Vagina (tissue), 2 donors: ENCODE measurements around the gene WNT7B. TPM values are rescaled to one million over a fixed set of nuclear protein-coding genes. Genes with fewer than 3 reads are reported as not detected.
A peak's percentile ranks its signal among the peaks of the same experiment; 100 is the strongest.

ENCODE experiments used
- DNase-seq, 2 donors: peaks; one replicate each; pipeline ENCODE4 v3.0.0-alpha.2; 2017; ENCODE audit errors: extremely low spot score in 2 of 2
- H3K27ac ChIP-seq: fragments of 200-600 bp; sonication (generic); one replicate; pipeline ENCODE4 v1.5.1; 2019
- H3K27me3 ChIP-seq: fragments of 200-600 bp; sonication (generic); one replicate; pipeline ENCODE4 v1.5.1; 2019
- H3K36me3 ChIP-seq, 2 donors: fragments of 200-600 bp; sonication (generic); one replicate each; pipeline ENCODE4 v1.5.1; 2017 to 2019
- H3K4me1 ChIP-seq: fragments of 200-600 bp; sonication (generic); one replicate; pipeline ENCODE4 v1.5.1; 2019
- H3K4me3 ChIP-seq, 2 donors: fragments of 200-600 bp; sonication (generic); 1 replicate in 1 of 2; 2 replicates in 1 of 2; pipeline ENCODE4 v1.5.1; 2016 to 2019
- H3K9me3 ChIP-seq: fragments of 200-600 bp; sonication (generic); one replicate; pipeline ENCODE4 v1.5.1; 2019
- CTCF ChIP-seq, 3 experiments: fragments of 450-650 bp in 2 of 3; fragments of 200-600 bp in 1 of 3; sonication (generic) in 1 of 3; IDR thresholded peaks; one replicate each; pipeline ENCODE4 v1.5.1; 2017 to 2019; ENCODE audit warnings: antibody characterized with exemption in 3 of 3, mild to moderate bottlenecking in 2 of 3, moderate library complexity in 2 of 3
- POLR2A ChIP-seq, 2 donors: fragments of 450-650 bp; IDR thresholded peaks; one replicate each; pipeline ENCODE4 v1.6.1; 2017; ENCODE audit warnings: antibody characterized with exemption in 2 of 2, mild to moderate bottlenecking in 2 of 2, moderate library complexity in 2 of 2
- POLR2AphosphoS5 ChIP-seq, 2 donors: sonication (generic); formaldehyde crosslinking; IDR thresholded peaks; one replicate each; pipeline ENCODE4 v1.9.0; 2017; ENCODE audit warnings: antibody characterized with exemption in 2 of 2, mild to moderate bottlenecking in 2 of 2, low read depth in 1 of 2; ENCODE audit not compliant: insufficient read depth in 1 of 2
- intact Hi-C: fragments of 100-400 bp; cut with DNase I; formaldehyde crosslinking; loops from one replicate; pipeline ENCODE4 v1.15.1; 2023
- total RNA-seq: library from RNA; depleted of rRNA; stranded (reverse); fragments of >200 nt; gene quantifications from one replicate; pipeline ENCODE4 v1.2.3, GENCODE V29; 2016

Gene WNT7B
- total RNA-seq, 1 donor from 2014 or later, result 7.1 TPM

GRCh38 chr22:46017166-46017565 lies 40.2 kb upstream of the WNT7B start:
- Histone ChIP-seq H3K27ac (no peak overlapping the region), H3K36me3 (no peaks in the 10 kb centered on the region), H3K4me3 (no peak overlapping the region), H3K9me3 (no peaks in the 10 kb centered on the region), H3K27me3 (no peaks in the 10 kb centered on the region), H3K4me1 (peaks cover 36% of the 10 kb centered on the region)
- TF ChIP-seq CTCF (IDR thresholded peaks at IDR 0.05), result no peak
- TF ChIP-seq POLR2AphosphoS5 (IDR thresholded peaks at IDR 0.05; ENCODE audit: insufficient read depth in 1 of 2, low read depth in 1 of 2), result no peak
- intact Hi-C loops, result no loop called here
- DNase-seq, result no peak

- H3K4me1 ChIP-seq, result peaks cover 49% of the 10 kb centered on the region
- H3K27ac ChIP-seq, result peak overlapping the region; percentile 99
- intact Hi-C loops, result no loop called here
- peak overlapping the region; percentile 57 to 70 for H3K4me3 ChIP-seq
- no peaks in the 10 kb centered on the region for H3K36me3 ChIP-seq
- TF ChIP-seq POLR2A (IDR thresholded peaks at IDR 0.05) (peak in 1 of 2 donors; percentile 60), CTCF (IDR thresholded peaks at IDR 0.05) (peak; percentile 8 to 59 (median 40)), POLR2AphosphoS5 (IDR thresholded peaks at IDR 0.05; ENCODE audit: insufficient read depth in 1 of 2, low read depth in 1 of 2) (peak; percentile 75 to 95)
- no peaks in the 10 kb centered on the region for H3K27me3 ChIP-seq
- H3K9me3 ChIP-seq, result no peaks in the 10 kb centered on the region
- peak in 1 of 2 donors; percentile 97 for DNase-seq
Observed at GRCh38 chr22:46013460-46014416, 36.8 kb upstream of the WNT7B start.

GRCh38 chr22:46012881-46013281 lies 35.9 kb upstream of the WNT7B start:
- peak overlapping the region in 1 of 2 donors; percentile 70 for H3K4me3 ChIP-seq
- peak overlapping the region; percentile 99 for H3K27ac ChIP-seq
- intact Hi-C loops, result no loop called here

GRCh38 chr22:46012182-46012880 lies 35.4 kb upstream of the WNT7B start:
- H3K4me3 ChIP-seq, result no peak overlapping the region
- intact Hi-C loops, result no loop called here
- H3K36me3 ChIP-seq, result no peaks in the 10 kb centered on the region
- no peak for DNase-seq
- H3K27me3 ChIP-seq, result no peaks in the 10 kb centered on the region
- peaks cover 60% of the 10 kb centered on the region for H3K4me1 ChIP-seq
- TF ChIP-seq POLR2A (IDR thresholded peaks at IDR 0.05) (no peak), POLR2AphosphoS5 (IDR thresholded peaks at IDR 0.05; ENCODE audit: insufficient read depth in 1 of 2, low read depth in 1 of 2) (no peak), CTCF (IDR thresholded peaks at IDR 0.05) (no peak)
- H3K27ac ChIP-seq, result peak overlapping the region; percentile 99
- H3K9me3 ChIP-seq, result no peaks in the 10 kb centered on the region

More at GRCh38 chr22:46012881-46013281, 35.9 kb upstream of the WNT7B start:
- no peaks in the 10 kb centered on the region for H3K9me3 ChIP-seq
- TF ChIP-seq CTCF (IDR thresholded peaks at IDR 0.05) (no peak), POLR2A (IDR thresholded peaks at IDR 0.05) (no peak), POLR2AphosphoS5 (IDR thresholded peaks at IDR 0.05; ENCODE audit: insufficient read depth in 1 of 2, low read depth in 1 of 2) (no peak)
- no peaks in the 10 kb centered on the region for H3K27me3 ChIP-seq
- peaks cover 55% of the 10 kb centered on the region for H3K4me1 ChIP-seq
- no peak for DNase-seq
- no peaks in the 10 kb centered on the region for H3K36me3 ChIP-seq
